SW 1271 (cell line): Measurements from ENCODE around the gene ANP32E.
A peak's percentile ranks its signal among the peaks of the same experiment; 100 is the strongest.

Source experiments
- DNase-seq, 2 experiments: peaks; one replicate each; lab custom pipeline; 2025; lab: John Stamatoyannopoulos, UW

ANP32E gene

DNA sequence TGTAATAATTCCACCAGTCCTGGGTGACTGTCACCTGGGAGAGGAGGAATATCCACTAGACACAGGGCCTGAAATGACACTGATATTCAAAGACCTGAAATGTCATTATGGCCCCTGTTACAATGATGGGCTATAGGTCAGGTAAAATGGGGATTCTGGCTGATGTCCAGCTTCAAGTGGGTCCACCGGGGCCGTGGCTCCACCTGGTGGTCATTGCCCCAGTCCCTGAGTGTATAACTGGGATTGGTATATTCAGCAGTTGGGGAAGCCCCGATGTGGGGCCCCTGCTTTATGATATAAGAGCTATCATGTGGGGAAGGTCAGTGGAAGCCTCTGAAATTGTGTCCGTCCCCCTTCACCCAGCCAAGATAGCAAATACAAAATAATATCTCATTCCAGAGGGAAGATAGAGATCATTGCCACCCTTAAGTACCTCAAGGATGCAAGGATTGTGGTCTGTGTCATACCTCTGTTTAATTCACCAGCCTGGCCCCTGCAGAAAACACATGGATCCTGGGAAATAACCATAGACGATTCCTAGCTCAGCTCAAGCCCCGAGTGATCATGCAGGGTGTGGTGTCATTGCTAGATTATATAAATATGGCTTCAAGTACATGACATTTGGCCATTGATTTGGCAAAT lies 66.8 kb downstream of the ANP32E start:
- DNase-seq, result peak in 1 of 2 experiments; percentile 19
